Right atrium auricular region (tissue), 2 donors: ENCODE measurements around the gene NXPH1. TPM values are rescaled to one million over a fixed set of nuclear protein-coding genes. Genes with fewer than 3 reads are reported as not detected.

Source experiments
- DNase-seq: peaks from one replicate; pipeline ENCODE4 v3.0.0-alpha.2; 2019; ENCODE audit warnings: low spot score
- H3K27ac ChIP-seq, 2 donors: fragments of 200-600 bp; sonication (generic); 1 replicate in 1 of 2; 2 replicates in 1 of 2; pipeline ENCODE4 v1.5.1; 2016 to 2019
- H3K27me3 ChIP-seq, 2 donors: fragments of 200-600 bp; sonication (generic); one replicate each; pipeline versions ENCODE4 v1.5.1 to v1.6.0; 2017 to 2019
- H3K36me3 ChIP-seq: fragments of 200-600 bp; sonication (generic); one replicate; pipeline ENCODE4 v1.5.1; 2016
- H3K4me1 ChIP-seq, 2 donors: fragments of 200-600 bp; sonication (generic); one replicate each; pipeline versions ENCODE4 v1.5.1 to v1.6.0; 2017 to 2019
- H3K4me3 ChIP-seq, 2 donors: fragments of 200-600 bp; sonication (generic); 1 replicate in 1 of 2; 2 replicates in 1 of 2; pipeline ENCODE4 v1.5.1; 2017 to 2019; ENCODE audit warnings: mild to moderate bottlenecking in 1 of 2, moderate library complexity in 1 of 2
- H3K9me3 ChIP-seq, 2 donors: fragments of 200-600 bp; sonication (generic); one replicate each; pipeline ENCODE4 v1.5.1; 2019
- total RNA-seq, 2 donors: library from RNA; depleted of rRNA; stranded (reverse); fragments of >200 nt; gene quantifications; one replicate each; pipeline ENCODE4 v1.1.0, GENCODE V29; 2016
- TF ChIP-seq, protein P1 (sequence below), 2 donors: fragments of 200-600 bp; sonication (generic); IDR thresholded peaks; one replicate each; pipeline ENCODE4 v1.5.1; 2019; ENCODE audit warnings: antibody characterized with exemption in 2 of 2

NXPH1 gene
- not detected for total RNA-seq

DNA sequence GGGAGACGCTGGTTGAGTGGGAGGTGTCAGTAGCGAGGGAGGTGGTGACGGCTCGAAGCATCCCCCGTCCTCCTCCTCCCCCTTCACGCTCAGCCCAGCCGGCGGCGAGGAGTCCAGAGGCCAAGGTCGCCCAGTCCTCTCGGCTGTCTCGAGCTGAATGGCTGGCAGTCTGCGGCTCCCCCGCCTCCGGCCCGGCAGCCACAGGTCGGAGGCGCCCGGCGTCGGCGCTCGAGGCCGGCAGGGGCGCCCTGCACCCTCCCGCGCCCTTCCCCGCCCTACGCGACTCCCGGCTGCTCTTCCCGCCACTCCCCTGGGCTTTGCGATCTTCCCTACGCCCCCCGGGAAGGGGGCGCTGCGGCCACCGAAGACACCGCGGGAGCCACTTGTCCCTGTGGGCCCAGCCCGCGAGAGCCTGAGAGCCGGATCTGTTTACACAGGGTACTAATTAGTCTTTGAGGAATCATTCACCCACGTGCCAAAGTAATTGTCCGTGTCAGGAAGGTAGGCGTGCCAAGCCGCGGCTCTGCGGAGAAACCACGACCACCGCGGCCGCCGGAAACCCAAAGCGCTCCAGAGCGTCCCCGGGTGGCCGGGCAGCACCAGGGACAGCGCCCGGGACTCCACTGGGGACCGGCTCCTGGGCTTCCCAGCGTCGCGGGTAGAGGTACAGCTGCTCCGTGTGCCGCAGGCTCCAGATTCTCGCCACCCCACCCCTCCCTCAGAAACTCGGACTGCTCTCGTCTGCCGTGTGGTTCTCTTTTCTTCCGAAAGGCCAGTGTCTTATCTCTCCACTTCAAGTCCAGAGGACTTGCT, at the start of gene NXPH1:
Gene NXPH1, plus strand, starts transcription at position 133 of the 813 bp plus-strand sequence.
- H3K4me3 ChIP-seq = no peak within 1 kb of the TSS
- H3K4me1 ChIP-seq = peaks cover 0 to 25% of the 10 kb centered on the region in 2 donors
- DNase-seq = no peak
- no peak within 1 kb of the TSS for H3K27ac ChIP-seq
- H3K36me3 ChIP-seq = no peaks in the 10 kb centered on the region
- H3K27me3 ChIP-seq = peaks cover 22 to 34% of the 10 kb centered on the region in 2 donors
- TF ChIP-seq, protein P1, sequence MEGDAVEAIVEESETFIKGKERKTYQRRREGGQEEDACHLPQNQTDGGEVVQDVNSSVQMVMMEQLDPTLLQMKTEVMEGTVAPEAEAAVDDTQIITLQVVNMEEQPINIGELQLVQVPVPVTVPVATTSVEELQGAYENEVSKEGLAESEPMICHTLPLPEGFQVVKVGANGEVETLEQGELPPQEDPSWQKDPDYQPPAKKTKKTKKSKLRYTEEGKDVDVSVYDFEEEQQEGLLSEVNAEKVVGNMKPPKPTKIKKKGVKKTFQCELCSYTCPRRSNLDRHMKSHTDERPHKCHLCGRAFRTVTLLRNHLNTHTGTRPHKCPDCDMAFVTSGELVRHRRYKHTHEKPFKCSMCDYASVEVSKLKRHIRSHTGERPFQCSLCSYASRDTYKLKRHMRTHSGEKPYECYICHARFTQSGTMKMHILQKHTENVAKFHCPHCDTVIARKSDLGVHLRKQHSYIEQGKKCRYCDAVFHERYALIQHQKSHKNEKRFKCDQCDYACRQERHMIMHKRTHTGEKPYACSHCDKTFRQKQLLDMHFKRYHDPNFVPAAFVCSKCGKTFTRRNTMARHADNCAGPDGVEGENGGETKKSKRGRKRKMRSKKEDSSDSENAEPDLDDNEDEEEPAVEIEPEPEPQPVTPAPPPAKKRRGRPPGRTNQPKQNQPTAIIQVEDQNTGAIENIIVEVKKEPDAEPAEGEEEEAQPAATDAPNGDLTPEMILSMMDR (IDR thresholded peaks at IDR 0.05) = no peak
- no peaks in the 10 kb centered on the region for H3K9me3 ChIP-seq

DNA sequence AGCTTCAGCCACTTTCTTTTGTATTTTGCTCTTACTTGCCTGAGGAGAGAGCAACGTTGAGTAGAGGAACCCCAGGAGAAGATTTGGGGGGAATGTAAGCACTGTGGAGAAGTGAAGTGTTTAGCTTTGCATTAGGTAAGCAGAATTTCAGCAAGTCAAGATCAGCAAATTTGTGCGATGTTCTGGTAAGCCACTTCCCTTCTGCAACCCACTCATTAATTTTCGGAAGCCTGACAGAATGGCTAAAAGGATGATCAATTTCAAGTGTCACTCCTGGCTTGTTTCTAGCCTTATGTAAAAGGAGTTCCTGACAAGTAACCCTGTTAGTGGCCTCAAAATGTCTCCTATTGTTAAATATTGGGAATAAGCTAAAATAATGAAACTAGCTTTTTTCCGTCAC, 48.5 kb upstream of the NXPH1 start:
- TF ChIP-seq, protein P1 (IDR thresholded peaks at IDR 0.05) = no peak

DNA sequence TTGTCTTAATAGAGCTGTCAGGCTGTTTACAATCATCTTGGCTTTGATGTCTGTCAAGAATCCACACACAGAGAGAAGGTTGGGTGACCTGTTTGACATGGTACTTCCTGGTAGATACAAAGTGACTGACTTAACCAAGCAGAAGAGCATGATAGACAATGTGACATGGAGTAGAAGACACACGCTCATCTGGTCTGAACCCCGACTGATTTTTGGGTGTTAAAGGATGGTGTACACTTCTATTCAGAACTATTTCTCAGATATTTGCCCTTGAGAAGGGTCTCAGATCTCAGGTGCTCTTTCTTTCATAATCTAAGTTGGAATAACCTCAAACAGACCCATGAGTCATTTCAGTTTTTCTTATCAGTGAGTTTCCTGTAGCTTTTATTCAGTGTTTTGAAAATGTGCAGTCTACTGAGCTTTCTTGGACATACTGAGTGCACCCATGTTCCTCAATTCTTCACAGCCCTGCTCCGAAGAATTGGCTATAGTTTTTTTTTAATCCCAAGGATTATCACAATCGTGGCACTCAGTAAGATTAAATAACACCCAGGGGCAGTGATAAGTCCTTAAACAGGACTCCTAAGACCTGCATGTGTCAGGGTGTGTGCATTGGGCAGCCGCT, 46.4 kb upstream of the NXPH1 start:
- TF ChIP-seq, protein P1 (IDR thresholded peaks at IDR 0.05) = no peak
- Histone ChIP-seq H3K9me3 (no peaks in the 10 kb centered on the region), H3K27me3 (no peaks in the 10 kb centered on the region), H3K4me1 (peaks cover 0 to 8% of the 10 kb centered on the region in 2 donors), H3K36me3 (no peaks in the 10 kb centered on the region), H3K4me3 (no peak overlapping the region), H3K27ac (no peak overlapping the region)
- no peak for DNase-seq

More for the DNA sequence above, 48.5 kb upstream of the NXPH1 start:
- no peak overlapping the region for H3K4me3 ChIP-seq
- H3K27me3 ChIP-seq = no peaks in the 10 kb centered on the region
- no peaks in the 10 kb centered on the region for H3K36me3 ChIP-seq
- DNase-seq = no peak
- peaks cover 0 to 8% of the 10 kb centered on the region in 2 donors for H3K4me1 ChIP-seq
- no peak overlapping the region for H3K27ac ChIP-seq
- no peaks in the 10 kb centered on the region for H3K9me3 ChIP-seq

- TF ChIP-seq, protein P1 (IDR thresholded peaks at IDR 0.05) = no peak
Observed at GRCh38 chr7:8387551-8388256, 45.7 kb upstream of the NXPH1 start.

DNA sequence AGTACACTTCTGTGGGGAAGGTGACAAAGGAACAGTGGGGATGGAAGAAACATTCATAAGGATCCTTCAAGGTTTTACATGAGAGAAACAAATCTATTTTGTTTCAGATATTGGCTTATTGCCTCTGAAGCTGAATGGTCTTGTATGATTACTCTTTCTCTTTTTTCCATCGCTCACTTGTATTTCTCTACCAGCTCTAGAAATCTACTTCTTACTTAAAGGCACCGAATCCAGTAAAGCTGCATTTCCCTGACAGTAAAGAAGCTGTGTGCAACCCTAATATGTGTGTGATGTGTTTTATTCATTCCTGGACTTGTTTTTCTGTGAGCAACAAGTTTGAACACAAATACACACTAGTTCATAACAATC, 45.2 kb upstream of the NXPH1 start:
- H3K4me1 ChIP-seq = peaks cover 0 to 8% of the 10 kb centered on the region in 2 donors
- peaks cover 0 to 6% of the 10 kb centered on the region in 2 donors for H3K27me3 ChIP-seq
- H3K27ac ChIP-seq = no peak overlapping the region
- H3K36me3 ChIP-seq = no peaks in the 10 kb centered on the region
- H3K4me3 ChIP-seq = no peak overlapping the region
- DNase-seq = no peak
- no peaks in the 10 kb centered on the region for H3K9me3 ChIP-seq
- TF ChIP-seq, protein P1 (IDR thresholded peaks at IDR 0.05) = no peak

More at GRCh38 chr7:8387551-8388256, 45.7 kb upstream of the NXPH1 start:
- no peaks in the 10 kb centered on the region for H3K36me3 ChIP-seq
- no peaks in the 10 kb centered on the region for H3K9me3 ChIP-seq
- peaks cover 0 to 8% of the 10 kb centered on the region in 2 donors for H3K4me1 ChIP-seq
- no peak overlapping the region for H3K4me3 ChIP-seq
- H3K27ac ChIP-seq = no peak overlapping the region
- peaks cover 0 to 4% of the 10 kb centered on the region in 2 donors for H3K27me3 ChIP-seq
- DNase-seq = no peak
